Measurements from ENCODE around the gene SFTPA2.

GRCh38 chr10:79561257-79561656 is 1.1 kb upstream of the SFTPA2 start:
- no peak for TF ChIP-seq CTCF (IDR thresholded peaks at IDR 0.05)
- no peak for TF ChIP-seq POLR2AphosphoS5 (IDR thresholded peaks at IDR 0.05)
